HG03378 (cell line): ENCODE results near the gene NCAM2.

ENCODE experiments used
- ATAC-seq: cut with Tn5 transposase; IDR thresholded peaks from one replicate; pipeline ENCODE4 v1.9.1; 2021; ENCODE audit warnings: mild to moderate bottlenecking, moderate library complexity; ENCODE audit not compliant: unreplicated experiment

NCAM2 gene

GRCh38 chr21:20997636-20998455 lies at the start of gene NCAM2:
TSS of gene NCAM2 (plus strand) at chr21:20998409.
- ATAC-seq: no peak

- no peak for ATAC-seq
Observed at GRCh38 chr21:20949884-20950283, 48.3 kb upstream of the NCAM2 start.

- ATAC-seq: no peak
Observed at GRCh38 chr21:20965816-20966215, 32.4 kb upstream of the NCAM2 start.

- ATAC-seq: no peak
Observed at GRCh38 chr21:20968391-20968790, 29.8 kb upstream of the NCAM2 start.

GRCh38 chr21:20970691-20971090 lies 27.5 kb upstream of the NCAM2 start:
- no peak for ATAC-seq

GRCh38 chr21:20971296-20971921 lies 26.8 kb upstream of the NCAM2 start:
- ATAC-seq: no peak

- ATAC-seq: no peak
Observed at GRCh38 chr21:20994790-20995189, 3.4 kb upstream of the NCAM2 start.

- ATAC-seq: no peak
Observed at GRCh38 chr21:20996421-20997310, 1.5 kb upstream of the NCAM2 start.

- no peak for ATAC-seq
Observed at GRCh38 chr21:20997311-20997635, 936 bp upstream of the NCAM2 start.

GRCh38 chr21:20998456-20998789 lies 214 bp downstream of the NCAM2 start:
- no peak for ATAC-seq

- ATAC-seq: no peak
Observed at GRCh38 chr21:20998886-20999285, 677 bp downstream of the NCAM2 start.

GRCh38 chr21:20999659-21000058 lies 1.4 kb downstream of the NCAM2 start:
- ATAC-seq: peak; percentile 73

GRCh38 chr21:21000591-21001175 lies 2.5 kb downstream of the NCAM2 start:
- no peak for ATAC-seq

- ATAC-seq: no peak
Observed at GRCh38 chr21:21001591-21002100, 3.4 kb downstream of the NCAM2 start.

- no peak for ATAC-seq
Observed at GRCh38 chr21:21002153-21002552, 3.9 kb downstream of the NCAM2 start.

GRCh38 chr21:21003701-21004100 lies 5.5 kb downstream of the NCAM2 start:
- ATAC-seq: no peak

GRCh38 chr21:21007606-21008005 lies 9.4 kb downstream of the NCAM2 start:
- ATAC-seq: no peak

GRCh38 chr21:21010228-21010627 lies 12.0 kb downstream of the NCAM2 start:
- ATAC-seq: no peak

- ATAC-seq: no peak
Observed at GRCh38 chr21:21010698-21011097, 12.5 kb downstream of the NCAM2 start.

- no peak for ATAC-seq
Observed at GRCh38 chr21:21018821-21019220, 20.6 kb downstream of the NCAM2 start.

GRCh38 chr21:21019681-21020080 lies 21.5 kb downstream of the NCAM2 start:
- ATAC-seq: no peak
